Putamen (tissue), 1 donor: Measurements from ENCODE around the gene HK1.
"Not testable (repeated sequence)": the region's sequence is repeated elsewhere in the genome, so short reads cannot be mapped to it uniquely, and the experiment has no call there.

ENCODE experiments used
- DNase-seq: peaks from one replicate; pipeline ENCODE4 v3.0.0-alpha.2; 2016; ENCODE audit warnings: low spot score

The HK1 gene

GRCh38 chr10:69308304-69308703, 30.0 kb downstream of the HK1 start:
- DNase-seq, result not testable (repeated sequence)

- DNase-seq, result no peak
Observed at GRCh38 chr10:69311309-69311708, 33.0 kb downstream of the HK1 start.

GRCh38 chr10:69312528-69312927, 34.2 kb downstream of the HK1 start:
- no peak for DNase-seq

DNA sequence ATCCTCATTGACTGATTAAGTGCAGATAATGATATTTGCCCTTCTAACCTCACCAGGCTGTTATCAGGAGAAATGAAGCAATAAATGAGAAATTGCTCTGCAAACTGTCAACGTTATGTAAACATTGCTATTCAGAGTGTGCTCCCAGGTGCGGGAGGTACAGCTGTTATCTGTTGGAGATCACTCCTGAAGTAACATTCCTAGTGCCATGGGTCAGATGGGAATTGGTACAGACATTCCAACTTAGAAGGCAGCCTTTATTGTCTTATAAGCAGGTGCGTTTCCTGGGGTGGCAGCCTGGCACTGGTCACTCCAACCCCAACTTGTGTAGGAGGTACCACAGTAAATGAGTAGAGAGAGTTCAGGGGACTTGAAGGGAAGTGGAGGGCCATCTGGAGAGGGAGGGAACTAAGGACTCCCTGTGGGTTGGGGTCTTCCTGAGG, 36.8 kb downstream of the HK1 start:
- no peak for DNase-seq

DNA sequence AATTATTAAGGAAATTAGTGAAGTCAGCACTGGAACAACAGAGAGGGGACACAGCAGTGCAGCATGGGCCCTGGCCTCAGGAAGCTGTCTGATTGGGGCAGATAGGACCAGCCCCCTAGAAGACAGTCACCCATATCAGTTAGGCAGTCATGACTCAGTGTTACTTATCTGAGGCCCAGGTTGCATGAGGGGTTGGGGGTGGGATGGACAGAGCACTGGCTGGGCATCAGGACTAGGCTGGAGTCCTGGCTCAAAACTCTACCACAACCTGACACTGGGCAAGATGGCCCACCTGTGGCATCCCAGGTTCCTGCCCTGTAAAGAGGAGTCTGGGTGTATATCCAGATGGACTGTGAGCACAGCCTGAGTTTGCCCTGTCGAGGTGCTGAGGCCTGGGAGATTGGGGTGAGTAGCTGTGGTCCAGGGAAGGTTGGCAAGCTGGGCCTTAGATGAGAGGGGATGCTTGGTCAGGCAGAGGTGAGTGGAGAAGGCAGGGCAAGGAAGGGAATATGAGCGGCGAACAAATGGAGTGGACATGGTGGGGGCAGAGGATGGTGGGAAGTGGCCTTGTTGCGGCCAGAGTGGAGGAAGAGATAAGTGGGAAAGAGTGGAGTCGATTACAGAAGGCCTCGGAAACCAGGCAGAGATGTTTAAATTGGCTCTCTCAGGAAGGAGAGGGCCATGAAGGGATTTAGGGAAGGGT, 37.5 kb downstream of the HK1 start:
- no peak for DNase-seq

DNA sequence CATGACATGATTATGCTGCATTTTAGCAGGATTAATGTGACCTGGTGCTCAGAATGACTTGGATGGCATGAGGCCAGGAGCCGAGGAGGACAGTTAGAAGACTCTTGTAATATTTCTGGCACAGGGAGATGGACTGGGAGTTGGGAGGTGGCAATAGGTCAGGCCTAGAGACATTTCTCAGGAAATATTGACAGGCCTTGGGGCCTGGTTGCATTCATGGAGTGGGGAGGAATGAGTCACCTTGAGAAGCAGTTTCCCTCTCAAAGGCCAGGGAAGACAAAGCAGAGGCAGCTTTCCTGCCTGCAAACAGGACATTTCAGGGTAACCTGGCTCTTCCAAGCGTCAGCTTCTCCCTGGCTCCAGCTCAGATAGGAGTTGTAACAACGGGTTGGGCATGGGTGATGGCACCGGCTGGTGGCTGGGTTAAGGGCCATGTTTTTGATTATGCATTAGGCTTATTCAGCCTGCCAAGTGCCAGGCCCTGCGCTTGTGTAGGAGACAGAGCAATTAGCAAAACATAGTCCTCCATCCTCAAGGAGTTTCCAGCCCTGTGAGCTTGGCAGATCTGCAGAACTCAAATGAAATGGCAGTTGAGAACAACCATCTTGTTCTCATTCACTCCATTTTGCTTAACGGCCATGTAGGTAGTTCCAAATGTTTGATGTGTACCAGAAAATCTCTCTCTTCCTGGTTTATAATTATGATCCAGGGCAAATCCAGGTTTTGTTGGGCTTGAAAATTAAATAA, 38.2 kb downstream of the HK1 start:
- no peak for DNase-seq

DNA sequence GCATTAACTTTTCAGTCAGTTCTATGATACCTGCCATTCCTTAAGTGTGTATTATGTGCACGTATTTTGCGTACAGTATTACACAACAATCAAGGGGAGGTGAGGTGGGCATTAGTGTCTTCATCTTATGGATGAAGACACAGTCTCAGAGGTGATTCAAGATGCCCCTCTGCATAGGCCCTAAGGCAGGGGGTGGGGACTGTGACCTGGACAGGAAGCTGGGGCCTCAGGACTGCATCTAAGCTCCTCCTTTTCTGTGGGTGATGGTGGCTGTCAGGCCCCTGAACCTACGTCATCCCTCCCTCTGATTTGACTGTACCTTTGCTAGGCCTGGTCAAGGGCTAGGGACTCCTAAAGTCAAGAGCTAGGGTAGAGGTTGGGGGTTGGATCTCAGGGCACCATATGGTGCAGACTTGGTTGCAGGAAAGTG, 38.9 kb downstream of the HK1 start:
- no peak for DNase-seq

DNA sequence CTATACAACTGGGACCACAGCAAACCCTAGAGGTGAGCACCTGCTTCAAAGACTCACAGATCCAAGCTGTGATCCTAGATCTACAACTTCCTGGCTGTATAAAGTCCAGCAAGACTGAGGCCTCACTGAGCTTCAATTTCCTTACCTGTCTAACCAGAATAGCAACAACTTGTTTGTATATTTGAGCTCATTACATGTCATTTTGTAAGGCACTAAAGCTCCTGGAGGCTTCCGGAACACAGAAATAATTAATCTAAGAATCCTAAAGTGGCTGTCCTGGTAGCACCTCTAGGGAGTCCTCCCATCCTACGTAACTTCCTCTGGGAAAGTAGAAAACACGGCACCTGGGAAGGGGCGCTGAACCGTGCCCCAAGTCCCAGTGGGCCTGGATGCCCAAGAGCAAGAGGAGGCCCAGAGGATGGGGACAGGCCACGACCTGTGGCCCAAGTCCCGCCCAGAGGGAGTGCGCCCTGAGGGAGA, 39.4 kb downstream of the HK1 start:
- DNase-seq, result no peak

- DNase-seq, result peak; percentile 87
Observed at GRCh38 chr10:69318106-69318866, 40.0 kb downstream of the HK1 start.

- DNase-seq, result no peak
Observed at GRCh38 chr10:69318867-69319727, 40.8 kb downstream of the HK1 start.

- no peak for DNase-seq
Observed at GRCh38 chr10:69319841-69320316, 41.6 kb downstream of the HK1 start.

GRCh38 chr10:69320521-69320920, 42.2 kb downstream of the HK1 start:
- DNase-seq, result no peak

DNA sequence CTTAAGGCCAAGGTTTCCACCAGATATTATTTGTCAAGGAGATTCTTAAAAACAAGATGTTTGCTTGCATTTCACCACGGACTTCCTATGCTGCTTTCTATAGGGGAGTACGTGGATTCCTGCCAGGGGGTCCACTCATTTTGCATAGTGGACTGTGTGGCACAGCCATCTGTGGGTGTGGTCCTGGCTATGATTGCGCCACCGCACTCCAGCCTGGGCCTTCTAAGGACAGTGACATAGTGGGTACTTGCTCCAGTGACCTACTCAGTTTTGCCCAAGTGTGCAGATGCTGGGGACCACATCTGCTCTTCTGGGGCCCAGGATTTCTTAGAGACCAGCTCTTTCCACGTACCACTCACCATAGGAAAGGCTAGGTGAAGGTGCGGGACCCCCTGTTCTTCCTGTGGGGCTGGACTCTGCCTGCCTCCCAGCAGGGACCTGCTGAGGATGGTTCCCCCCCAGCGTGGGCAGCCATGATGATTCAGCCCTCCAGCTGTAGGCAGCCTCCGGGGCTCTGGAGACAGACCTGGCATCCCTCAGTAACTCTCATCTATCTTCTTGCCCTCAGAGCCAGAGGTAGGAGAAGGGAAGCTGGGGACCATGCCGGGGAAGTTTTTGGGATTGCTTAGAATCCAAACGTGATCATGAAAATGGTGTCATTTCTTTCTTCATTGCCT, 42.9 kb downstream of the HK1 start:
- no peak for DNase-seq

- DNase-seq, result no peak
Observed at GRCh38 chr10:69321865-69322264, 43.6 kb downstream of the HK1 start.

GRCh38 chr10:69322346-69322745, 44.0 kb downstream of the HK1 start:
- DNase-seq, result not testable (repeated sequence)

DNA sequence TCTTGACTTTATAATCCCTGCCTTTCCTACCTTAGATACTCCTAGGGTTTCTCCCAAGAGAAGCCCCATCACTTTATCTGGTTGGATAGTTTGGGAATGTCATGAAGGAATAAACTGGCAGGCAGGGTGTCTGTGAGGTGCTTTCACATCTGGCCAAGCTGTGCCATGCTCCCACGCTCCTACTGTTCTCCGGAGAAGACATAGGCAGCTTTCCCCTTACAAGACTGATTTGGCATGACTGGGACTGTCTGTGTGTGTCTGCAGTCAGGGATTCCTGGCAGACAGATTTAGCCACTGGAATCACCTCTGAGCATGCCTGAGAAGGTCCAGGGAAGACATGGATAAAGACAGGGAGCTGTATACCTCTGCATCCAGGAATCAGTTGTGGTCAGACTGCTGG, 45.3 kb downstream of the HK1 start:
- no peak for DNase-seq

GRCh38 chr10:69324583-69324982, 46.3 kb downstream of the HK1 start:
- no peak for DNase-seq

DNA sequence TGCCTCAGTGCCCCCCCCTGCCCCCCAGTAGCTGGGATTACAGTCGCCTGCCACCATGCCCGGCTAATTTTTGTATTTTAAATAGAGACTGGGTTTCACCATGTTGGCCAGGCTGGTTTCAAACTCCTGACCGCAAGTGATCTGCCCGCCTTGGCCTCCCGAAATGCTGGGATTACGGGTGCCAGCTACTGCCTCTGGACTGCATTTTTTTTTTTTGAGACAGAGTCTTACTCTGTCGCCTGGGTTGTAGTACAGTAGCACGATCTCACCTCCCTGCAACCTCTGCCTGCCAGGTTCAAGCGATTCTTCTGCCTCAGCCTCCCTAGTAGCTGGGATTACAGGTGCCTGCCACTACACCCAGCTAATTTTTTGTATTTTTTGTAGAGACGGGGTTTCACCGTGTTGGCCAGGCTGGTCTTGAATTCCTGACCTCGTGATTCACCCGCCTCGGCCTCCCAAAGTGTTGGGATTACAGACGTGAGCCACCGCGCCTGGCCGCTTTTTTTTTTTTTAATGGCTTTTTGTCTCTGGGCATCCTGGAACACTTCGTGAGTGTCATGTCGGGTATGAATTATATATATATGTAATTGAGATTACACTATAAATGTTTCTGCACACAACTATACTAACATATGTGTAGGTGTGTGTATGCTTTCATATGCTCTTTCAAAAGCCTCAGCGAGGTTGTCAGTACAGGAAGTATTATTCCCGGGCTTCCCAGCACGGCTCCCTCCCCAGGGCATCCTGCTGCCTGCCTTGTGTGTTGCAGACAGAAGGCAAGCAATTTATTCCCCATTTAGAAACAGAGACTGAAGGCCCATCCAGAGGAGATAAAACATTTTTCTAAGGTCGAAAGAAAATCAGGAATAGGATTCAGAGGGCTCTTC, 47.6 kb downstream of the HK1 start:
- not testable (repeated sequence) for DNase-seq

DNA sequence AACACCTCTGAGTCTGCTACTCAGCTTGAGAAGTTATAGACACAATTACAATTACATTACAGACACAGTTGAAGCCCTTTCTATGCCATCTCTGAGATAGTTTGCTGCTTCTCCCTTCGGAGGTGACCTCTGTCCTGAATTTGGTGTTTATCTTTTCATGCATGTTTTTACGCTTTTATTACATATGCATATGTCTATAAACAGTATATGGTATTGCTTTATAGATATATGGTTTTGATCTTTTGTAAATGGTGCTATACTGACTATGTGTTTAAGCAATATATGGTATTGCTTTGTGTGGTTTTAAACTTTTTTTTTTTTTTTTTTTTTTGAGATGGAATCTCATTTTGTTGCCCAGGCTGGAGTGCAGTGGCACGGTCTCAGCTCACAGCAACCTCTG, 48.4 kb downstream of the HK1 start:
- no peak for DNase-seq
